DND-41 (cell line): ENCODE data around the gene GSG1L2.

Source experiments
- CTCF ChIP-seq: IDR thresholded peaks from 2 replicates; pipeline ENCODE4 v1.5.1; 2012; ENCODE audit warnings: borderline replicate concordance, low read length, moderate library complexity, mild to moderate bottlenecking; ENCODE audit not compliant: poor library complexity, severe bottlenecking; ENCODE audit errors: extremely low read depth
- EZH2 ChIP-seq: IDR thresholded peaks from 3 replicates; pipeline ENCODE4 v1.6.1; 2012; ENCODE audit warnings: borderline replicate concordance, low read depth, mild to moderate bottlenecking, moderate library complexity, low read length, inconsistent platforms; ENCODE audit not compliant: severe bottlenecking

GRCh38 chr17:9798724-9799123, 23.2 kb downstream of the GSG1L2 start:
- TF ChIP-seq CTCF (no peak), EZH2 (no peak)
